RPMI8226 (cell line): Measurements from ENCODE around the gene CHPF.

Experiments used
- DNase-seq: peaks from one replicate; pipeline ENCODE4 v3.0.0-alpha.2; 2015

CHPF gene

GRCh38 chr2:219549619-219550018 lies 6.0 kb upstream of the CHPF start:
- no peak for DNase-seq

DNA sequence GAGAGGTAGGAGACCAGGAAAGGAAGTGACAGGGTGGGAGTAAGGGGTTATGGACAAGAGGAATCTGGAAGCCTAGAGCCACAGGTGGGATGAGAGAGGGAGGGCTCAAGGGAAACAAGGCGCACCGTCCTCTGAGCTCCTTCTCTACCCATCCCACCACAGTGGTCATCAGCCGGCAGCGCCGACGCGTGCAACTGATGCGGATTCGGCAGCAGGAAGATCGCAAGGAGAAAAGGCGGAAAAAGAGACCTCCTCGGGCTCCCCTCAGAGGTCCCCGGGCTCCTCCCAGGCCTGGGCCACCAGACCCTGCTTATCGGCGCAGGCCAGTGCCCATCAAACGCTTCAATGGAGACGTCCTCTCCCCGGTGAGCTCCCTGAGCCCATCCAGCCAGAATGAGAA lies 5.4 kb upstream of the CHPF start:
- no peak for DNase-seq

DNA sequence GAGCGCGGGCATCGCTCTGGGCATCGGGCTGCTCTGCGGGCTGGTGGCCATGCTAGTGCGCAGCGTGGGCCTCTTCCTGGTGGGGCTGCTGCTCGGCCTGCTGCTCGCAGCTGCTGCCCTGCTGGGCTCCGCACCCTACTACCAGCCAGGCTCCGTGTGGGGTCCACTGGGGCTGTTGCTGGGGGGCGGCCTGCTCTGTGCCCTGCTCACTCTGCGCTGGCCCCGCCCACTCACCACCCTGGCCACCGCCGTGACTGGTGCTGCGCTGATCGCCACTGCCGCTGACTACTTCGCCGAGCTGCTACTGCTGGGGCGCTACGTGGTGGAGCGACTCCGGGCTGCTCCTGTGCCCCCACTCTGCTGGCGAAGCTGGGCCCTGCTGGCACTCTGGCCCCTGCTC lies 4.0 kb upstream of the CHPF start:
- no peak for DNase-seq

- no peak for DNase-seq
Measured at GRCh38 chr2:219545943-219546352, 2.3 kb upstream of the CHPF start.

GRCh38 chr2:219545295-219545942 lies 1.8 kb upstream of the CHPF start:
- no peak for DNase-seq

- no peak for DNase-seq
Measured at GRCh38 chr2:219544567-219544966, 958 bp upstream of the CHPF start.

DNA sequence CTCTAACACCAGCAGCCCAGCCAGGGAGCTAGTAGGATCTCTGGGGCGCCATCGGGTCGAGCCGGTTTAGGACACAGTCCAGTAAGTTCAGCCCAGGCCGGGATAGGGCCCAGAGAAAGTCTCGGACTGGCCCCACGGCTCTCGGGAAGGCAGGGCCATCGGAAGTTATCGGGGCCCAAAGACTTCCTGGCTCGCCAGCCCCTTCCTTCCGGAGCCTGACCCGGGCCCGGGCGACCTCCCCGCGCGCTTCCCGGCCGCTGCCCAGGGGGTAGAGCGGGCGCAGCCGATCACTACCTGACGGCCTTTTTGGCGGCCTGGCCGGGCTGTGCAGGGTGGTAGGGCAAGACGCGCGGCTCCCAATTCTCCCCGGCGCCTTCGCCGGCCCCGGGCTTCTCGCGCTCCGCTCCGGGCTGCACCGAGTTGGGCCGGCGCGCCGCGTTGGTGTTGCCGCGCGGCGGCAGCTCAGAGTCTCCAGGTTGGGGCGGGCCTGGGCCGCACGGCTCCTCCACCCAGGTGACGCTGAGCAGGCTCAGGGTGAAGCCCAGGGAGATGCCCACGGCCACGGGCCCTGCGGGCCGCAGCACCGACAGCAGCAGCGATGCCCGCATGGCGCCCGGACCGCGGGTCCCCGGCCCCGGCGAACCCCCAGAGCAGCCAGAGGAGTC lies 546 bp downstream of the CHPF start:
- peak; percentile 55 for DNase-seq

- peak; percentile 89 for DNase-seq
Measured at GRCh38 chr2:219541611-219542180, 1.9 kb downstream of the CHPF start.

- DNase-seq = no peak
Measured at GRCh38 chr2:219540784-219541504, 2.7 kb downstream of the CHPF start.

- DNase-seq = no peak
Measured at GRCh38 chr2:219539926-219540678, 3.5 kb downstream of the CHPF start.

DNA sequence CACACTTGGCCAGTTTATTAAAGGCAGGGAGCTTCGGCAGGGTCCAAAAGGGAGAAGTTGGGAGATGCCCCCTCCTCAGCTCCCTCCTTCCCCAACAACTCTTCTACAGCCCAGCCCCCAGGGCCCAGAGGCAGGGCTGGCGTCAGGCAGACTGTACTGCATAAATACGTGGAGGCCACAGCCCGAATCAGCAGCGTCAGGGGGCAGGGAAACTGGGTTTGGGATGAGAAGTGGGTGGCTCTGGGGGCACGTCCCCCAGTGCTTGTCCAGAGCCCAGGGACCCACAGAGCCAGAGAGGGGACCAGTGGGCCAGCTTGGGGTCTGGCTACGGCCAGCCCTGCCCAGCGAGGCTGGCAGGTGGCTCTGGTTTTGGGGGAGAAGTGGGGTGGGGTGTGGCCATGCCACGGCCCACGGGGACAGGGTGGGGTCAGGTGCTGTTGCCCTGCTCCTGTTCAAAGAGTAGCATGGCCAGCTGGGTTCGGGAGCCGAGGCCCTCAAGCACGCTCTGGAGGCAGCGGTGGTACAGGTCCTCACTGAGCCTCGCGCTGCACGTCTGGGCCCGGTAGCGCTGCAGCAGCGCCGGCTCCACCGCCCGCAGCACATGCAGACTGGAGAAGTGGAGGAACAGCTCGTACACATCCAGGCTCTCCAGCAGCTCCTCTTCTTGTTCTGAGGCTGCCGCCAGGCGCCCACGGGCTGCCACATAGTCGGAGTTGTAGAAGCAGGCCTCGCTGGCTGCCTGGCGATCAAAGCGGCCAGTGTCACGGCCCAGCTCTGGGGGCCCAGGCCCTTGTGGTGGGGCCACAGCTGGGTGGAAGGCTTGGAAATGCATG lies 4.4 kb downstream of the CHPF start:
- no peak for DNase-seq

- no peak for DNase-seq
Measured at GRCh38 chr2:219538504-219538951, 5.1 kb downstream of the CHPF start.

DNA sequence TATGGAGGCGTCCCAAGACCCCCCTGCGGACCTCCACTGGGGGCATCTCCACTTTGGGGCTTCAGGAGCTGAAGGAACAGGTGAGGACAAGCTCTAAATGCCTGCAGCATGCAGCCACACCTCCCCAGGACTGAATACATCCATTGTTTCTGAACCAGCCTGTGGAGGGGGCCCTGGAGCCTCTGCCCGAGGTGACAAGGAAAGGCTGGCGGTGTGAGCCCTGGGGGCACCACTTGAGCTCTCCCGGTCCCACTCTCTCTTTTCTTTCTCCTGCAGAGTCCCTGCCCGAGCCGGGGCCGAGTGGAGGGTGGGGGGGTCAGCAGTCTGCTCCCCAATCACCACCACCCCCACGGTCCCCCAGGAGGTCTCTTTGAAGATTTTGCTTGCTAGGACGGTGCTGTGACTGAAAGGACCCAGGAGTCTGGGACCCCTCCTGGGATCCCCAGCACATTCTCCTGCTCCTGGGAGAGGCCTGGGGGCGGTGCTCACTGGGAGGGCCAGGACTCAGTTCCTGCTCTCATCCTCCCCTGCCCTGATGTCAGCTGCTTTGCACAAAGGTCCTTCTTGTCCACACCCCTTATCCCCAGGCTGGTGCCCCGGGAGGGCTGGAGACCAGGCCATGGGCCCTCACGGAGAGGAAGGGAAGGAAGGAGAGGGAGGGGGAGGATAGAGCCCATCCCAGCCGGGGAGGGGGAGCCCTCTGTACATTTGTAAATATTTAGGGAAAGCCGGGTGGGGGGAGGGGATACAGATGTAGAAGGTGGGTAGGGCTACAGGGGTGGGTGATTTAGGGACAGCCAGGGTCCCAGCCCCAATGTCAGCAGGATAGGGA lies 5.7 kb downstream of the CHPF start:
- DNase-seq = no peak

- no peak for DNase-seq
Measured at GRCh38 chr2:219536967-219537366, 6.6 kb downstream of the CHPF start.

GRCh38 chr2:219536425-219536824 lies 7.2 kb downstream of the CHPF start:
- DNase-seq = no peak

- DNase-seq = no peak
Measured at GRCh38 chr2:219533930-219534661, 9.5 kb downstream of the CHPF start.

DNA sequence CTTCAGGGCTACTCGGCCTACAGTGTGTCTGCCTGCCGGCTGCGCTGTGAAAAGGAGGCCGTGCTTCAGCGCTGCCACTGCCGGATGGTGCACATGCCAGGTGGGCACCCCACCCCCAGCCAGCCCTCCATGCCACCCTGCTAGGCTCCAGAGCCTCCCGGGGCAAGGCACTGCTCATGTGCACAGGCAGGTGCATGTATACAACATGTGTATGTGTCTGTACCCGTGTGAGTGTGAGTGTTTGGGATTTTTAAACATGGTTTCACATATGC lies 11.3 kb downstream of the CHPF start:
- no peak for DNase-seq

- no peak for DNase-seq
Measured at GRCh38 chr2:219531639-219532377, 11.8 kb downstream of the CHPF start.

DNA sequence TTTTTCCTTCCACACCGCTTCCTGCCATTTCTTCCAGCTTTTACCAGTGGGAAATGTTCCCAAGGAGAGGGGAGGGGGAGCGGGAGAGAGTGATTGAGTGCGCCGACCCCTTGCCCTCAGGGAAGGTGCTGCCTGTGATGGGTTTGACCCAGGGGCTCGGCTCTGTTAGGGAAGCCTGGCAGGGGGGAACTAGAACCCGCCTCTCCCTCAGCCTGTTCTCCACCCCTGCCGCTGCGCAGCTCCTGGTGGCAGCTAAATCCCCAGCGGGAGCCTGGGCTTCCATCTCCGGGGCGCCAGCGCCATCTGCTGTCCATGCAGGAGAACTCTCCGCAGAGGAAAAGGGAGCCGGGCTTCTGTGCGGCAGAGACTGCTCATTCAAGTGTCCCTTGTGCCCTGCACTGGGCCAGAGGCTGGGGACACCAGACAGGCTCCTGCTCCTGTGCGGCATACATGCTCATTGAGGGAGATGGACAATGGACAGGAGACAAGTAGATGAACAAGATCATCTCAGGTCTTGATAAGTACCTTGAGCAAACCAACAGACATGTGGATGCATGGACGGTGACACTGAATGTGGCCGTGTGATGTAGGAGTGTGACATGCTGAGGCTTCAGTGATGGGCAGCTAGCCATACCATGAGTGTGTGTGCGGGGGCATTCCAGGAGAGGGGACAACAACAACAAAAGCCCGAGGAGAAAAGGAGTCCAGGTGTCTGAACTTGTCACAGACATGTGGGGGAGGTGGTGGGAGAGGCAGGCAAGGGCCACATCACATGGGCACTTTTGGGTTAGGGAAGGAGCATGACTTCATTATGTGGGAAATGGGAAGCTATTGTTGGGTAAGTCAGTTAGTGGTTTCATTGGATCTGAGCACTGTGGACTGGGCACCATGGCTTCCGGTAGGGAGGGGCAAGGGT lies 13.3 kb downstream of the CHPF start:
- peak; percentile 81 for DNase-seq
